AG04450 (cell line): ENCODE data around the gene PIK3R3. TPM values are rescaled to one million over a fixed set of nuclear protein-coding genes. Genes with fewer than 3 reads are reported as not detected.

ENCODE experiments used
- CTCF ChIA-PET: fragments of 300-600, 350-600 bp; formaldehyde crosslinking; extraction: SDS; loops from one replicate; lab custom pipeline; 2022; ENCODE audit warnings: antibody characterized with exemption, inconsistent platforms; lab: Charles Lee
- POLR2A ChIA-PET: fragments of 350-600 bp; formaldehyde crosslinking; extraction: SDS; loops from one replicate; lab custom pipeline; 2021; ENCODE audit warnings: antibody characterized with exemption, inconsistent platforms; lab: Yijun Ruan, JAX
- DNase-seq: peaks from one replicate; pipeline ENCODE4 v3.0.0-alpha.2; 2011; ENCODE audit warnings: low read depth, low spot score
- H3K27ac ChIP-seq: one replicate; pipeline ENCODE4 v1.5.1; 2012; ENCODE audit warnings: low read depth, low read length, control low read depth
- H3K27me3 ChIP-seq: one replicate; pipeline ENCODE4 v1.6.0; 2012; ENCODE audit warnings: low read length; ENCODE audit not compliant: control insufficient read depth, insufficient read depth
- H3K4me3 ChIP-seq: 2 replicates; pipeline ENCODE4 v1.5.1; 2011; ENCODE audit warnings: mild to moderate bottlenecking, low read depth, low read length, control low read depth
- H3K9me3 ChIP-seq: 2 replicates; pipeline ENCODE4 v1.5.1; 2012; ENCODE audit warnings: low read length; ENCODE audit not compliant: control insufficient read depth, insufficient read depth
- polyA plus RNA-seq: library from polyadenylated mRNA; depleted of rRNA; stranded (reverse); fragments of >200 nt; gene quantifications from 2 replicates; pipeline ENCODE4 v1.2.3, GENCODE V29; 2011
- TF ChIP-seq, protein P1 (sequence below): IDR thresholded peaks from 2 replicates; pipeline ENCODE4 v1.5.1; 2011; ENCODE audit warnings: low read depth, low read length, control low read depth, inconsistent platforms

The PIK3R3 gene
- polyA plus RNA-seq, 1 experiment = 14.5 TPM

DNA sequence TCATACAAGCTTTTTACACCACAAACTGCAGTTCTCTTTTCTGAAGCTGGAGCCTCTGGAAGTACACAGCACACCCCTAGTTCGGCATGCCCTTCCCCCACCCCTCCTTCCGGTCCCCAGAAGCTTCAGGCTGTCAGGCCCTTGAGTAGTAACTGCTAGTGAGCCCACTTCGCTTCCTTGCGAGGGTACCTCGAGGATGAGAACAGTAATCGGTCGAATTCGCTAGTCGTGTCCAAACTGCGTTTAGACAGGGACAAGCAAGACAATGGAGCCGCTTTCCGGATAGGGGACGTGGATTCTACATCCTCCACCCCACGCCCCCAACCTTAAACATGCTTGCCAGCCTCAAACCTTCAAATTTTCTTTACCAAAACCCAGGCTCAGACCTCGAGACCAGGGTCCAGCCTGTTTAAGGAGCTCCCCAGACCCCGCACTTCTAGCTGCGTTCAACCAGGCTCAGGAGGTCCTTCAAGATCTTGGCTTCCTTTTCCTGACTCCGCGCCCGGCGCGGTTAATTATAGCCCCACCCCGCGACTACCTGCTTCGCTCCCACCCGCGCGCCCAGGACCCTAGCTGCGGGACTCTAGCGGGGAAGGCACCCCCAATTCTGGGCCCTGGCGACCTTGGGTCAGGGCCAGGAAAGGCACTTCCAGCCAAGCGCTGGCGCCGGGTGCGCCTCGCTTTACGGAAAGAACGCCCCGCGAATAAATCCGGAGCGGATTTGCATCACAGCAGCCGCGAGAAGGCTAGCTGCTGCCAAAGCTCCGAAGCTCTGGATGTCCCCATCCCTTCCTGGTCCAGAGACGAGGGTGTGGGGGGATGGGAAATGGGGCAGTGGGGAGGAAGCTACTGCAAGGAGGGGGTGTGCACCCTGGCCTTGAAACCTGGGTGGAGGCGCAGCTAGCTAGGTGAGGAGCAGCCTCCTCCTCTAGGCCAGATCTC, 34.4 kb upstream of the PIK3R3 start:
- Histone ChIP-seq H3K9me3 (no peaks in the 10 kb centered on the region), H3K27me3 (peaks cover 38% of the 10 kb centered on the region), H3K4me3 (peak overlapping the region; percentile 52), H3K27ac (no peak overlapping the region)
- POLR2A ChIA-PET = interaction anchor here (0.7 kb wide), 1 partner anchor 35 kb away, joined by 4 read pairs; the partner anchor contains the start of gene PIK3R3
- TF ChIP-seq, protein P1, sequence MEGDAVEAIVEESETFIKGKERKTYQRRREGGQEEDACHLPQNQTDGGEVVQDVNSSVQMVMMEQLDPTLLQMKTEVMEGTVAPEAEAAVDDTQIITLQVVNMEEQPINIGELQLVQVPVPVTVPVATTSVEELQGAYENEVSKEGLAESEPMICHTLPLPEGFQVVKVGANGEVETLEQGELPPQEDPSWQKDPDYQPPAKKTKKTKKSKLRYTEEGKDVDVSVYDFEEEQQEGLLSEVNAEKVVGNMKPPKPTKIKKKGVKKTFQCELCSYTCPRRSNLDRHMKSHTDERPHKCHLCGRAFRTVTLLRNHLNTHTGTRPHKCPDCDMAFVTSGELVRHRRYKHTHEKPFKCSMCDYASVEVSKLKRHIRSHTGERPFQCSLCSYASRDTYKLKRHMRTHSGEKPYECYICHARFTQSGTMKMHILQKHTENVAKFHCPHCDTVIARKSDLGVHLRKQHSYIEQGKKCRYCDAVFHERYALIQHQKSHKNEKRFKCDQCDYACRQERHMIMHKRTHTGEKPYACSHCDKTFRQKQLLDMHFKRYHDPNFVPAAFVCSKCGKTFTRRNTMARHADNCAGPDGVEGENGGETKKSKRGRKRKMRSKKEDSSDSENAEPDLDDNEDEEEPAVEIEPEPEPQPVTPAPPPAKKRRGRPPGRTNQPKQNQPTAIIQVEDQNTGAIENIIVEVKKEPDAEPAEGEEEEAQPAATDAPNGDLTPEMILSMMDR = no peak
- CTCF ChIA-PET = interaction anchor here (0.5 to 2.3 kb wide), 2 partner anchors 129 to 285 kb away, joined by 8 read pairs; no protein-coding TSS in a partner anchor
- DNase-seq = no peak

DNA sequence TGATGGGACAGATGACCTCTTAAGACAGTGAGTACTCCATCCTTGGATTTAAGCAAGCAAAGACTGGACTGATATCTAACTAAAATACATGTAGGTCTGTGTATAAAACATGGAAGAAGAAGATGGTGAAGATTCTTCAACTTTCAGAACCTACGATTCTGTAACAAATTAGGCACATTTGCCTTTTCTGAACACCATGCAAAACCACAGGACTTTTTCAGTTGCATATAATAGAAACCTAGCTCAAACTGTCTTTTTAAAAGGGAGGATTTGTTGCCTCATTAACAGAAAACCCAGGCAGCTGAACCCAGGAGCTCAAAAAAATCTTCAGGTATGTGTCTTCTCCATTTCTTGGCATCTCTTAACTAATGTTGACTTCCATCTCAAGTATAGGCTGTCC, 27.8 kb upstream of the PIK3R3 start:
- TF ChIP-seq, protein P1 = no peak
- DNase-seq = no peak
- POLR2A ChIA-PET = no interaction called here
- no peaks in the 10 kb centered on the region for H3K9me3 ChIP-seq
- H3K27ac ChIP-seq = no peak overlapping the region
- CTCF ChIA-PET = interaction anchor here (0.7 kb wide), 1 partner anchor 20 kb away, joined by 3 read pairs; no protein-coding TSS in a partner anchor
- H3K27me3 ChIP-seq = peaks cover 17% of the 10 kb centered on the region
- H3K4me3 ChIP-seq = no peak overlapping the region

DNA sequence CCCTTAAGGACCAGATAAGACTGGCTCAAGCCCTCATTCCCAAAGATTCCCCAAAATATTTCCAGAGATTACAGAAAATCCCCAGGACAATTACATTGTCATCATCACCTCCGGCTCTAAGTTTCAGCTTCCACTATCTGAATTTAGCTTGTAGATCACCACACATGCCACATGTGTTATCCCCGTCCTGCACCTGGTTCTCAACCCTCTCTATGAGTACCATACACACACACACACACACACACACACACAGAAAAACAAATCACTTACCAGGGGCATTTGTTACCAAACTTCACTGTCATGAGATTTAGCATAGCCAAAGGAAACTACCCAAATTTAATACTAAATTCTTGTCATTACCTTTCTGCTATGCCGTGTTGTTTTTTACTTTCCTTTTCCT, 27.1 kb upstream of the PIK3R3 start:
- Histone ChIP-seq H3K27me3 (peaks cover 13% of the 10 kb centered on the region), H3K27ac (no peak overlapping the region), H3K9me3 (no peaks in the 10 kb centered on the region), H3K4me3 (no peak overlapping the region)
- POLR2A ChIA-PET = no interaction called here
- CTCF ChIA-PET = interaction anchor here (0.7 to 0.8 kb wide), 2 partner anchors 19 to 64 kb away, joined by 3 read pairs; no protein-coding TSS in a partner anchor
- no peak for DNase-seq
- TF ChIP-seq, protein P1 = no peak

DNA sequence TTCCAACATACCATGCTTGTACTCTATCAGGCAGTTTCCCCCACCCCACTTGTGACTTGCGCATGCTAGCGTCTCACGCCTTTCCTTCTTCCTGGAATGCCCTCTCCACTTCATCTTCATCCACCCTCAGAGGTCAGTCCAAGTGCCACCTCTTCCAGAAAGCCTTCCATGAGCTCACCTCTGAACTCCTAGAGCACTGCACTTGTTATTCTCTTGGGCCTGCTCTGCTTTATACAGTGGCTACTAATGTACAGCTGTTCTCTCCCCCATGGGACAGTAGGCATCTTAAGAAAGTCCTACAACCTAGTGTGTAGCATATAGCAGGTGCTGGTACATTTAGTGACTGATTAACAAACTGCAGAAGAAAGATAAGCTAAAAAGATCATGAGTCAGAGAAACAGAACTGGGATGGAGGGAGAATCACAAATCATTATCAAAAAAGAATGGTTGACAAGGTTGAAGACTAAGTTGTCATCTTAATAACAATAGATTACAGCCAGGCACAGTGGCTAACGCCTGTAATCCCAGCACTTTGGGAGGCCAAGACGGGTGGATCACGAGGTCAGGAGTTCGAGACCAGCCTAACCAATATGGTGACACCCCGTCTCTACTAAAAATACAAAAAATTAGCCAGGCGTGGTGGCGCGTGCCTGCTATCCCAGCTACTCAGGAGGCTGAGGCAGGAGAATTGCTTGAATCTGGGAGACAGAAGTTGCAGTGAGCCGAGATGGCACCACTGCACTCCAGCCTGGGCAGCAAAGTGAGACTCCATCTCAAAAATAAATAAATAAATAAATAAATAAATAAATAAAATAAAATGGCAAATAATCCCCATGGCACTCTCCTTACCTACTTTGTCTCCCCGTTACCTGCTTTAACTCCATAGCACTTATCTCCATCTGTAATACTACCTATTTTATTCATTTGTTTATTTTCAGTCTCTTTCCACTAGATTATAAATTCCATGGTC, 26.2 kb upstream of the PIK3R3 start:
- peaks cover 8% of the 10 kb centered on the region for H3K27me3 ChIP-seq
- H3K4me3 ChIP-seq = no peak overlapping the region
- DNase-seq = no peak
- no peak overlapping the region for H3K27ac ChIP-seq
- POLR2A ChIA-PET = no interaction called here
- TF ChIP-seq, protein P1 = no peak
- H3K9me3 ChIP-seq = no peaks in the 10 kb centered on the region
- CTCF ChIA-PET = interaction anchor here (0.8 kb wide), 1 partner anchor 65 kb away, joined by 3 read pairs; no protein-coding TSS in a partner anchor
